Measurements from ENCODE around the gene B3GNT3.

- TF ChIP-seq CTCF (IDR thresholded peaks at IDR 0.05) (no peak), ZFX (IDR thresholded peaks at IDR 0.05; ENCODE audit: borderline replicate concordance) (no peak)
These were observed 52.8 kb downstream of the B3GNT3 start, which contains the start of gene JAK3 for GRCh38 chr19:17847538-17848366.
